Right lung (tissue), 5 donors: ENCODE data around the gene NRARP. TPM values are rescaled to one million over a fixed set of nuclear protein-coding genes. Genes with fewer than 3 reads are reported as not detected.

Source experiments
- DNase-seq, 2 donors: peaks; one replicate each; pipeline ENCODE4 v3.0.0-alpha.2; 2013
- polyA plus RNA-seq, 5 donors: library from polyadenylated mRNA; unstranded; fragments of 120-200 nt; gene quantifications; one replicate each; pipeline versions ENCODE4 v1.2.1 to v1.2.3, GENCODE V29; 2013; ENCODE audit warnings: inconsistent platforms in 1 of 5, low replicate concordance in 1 of 5; ENCODE audit not compliant: insufficient read length in 5 of 5, insufficient read depth in 1 of 5

NRARP gene
- polyA plus RNA-seq, 5 donors, result 7.5 to 14.7 (median 9.0) TPM

GRCh38 chr9:137278721-137279711 is 23.1 kb downstream of the NRARP start:
- DNase-seq, result no peak

- no peak for DNase-seq
These were observed 23.9 kb downstream of the NRARP start for GRCh38 chr9:137278061-137278701.

- peak in 1 of 2 donors; percentile 78 for DNase-seq
These were observed 24.6 kb downstream of the NRARP start, which contains the start of gene TOR4A for GRCh38 chr9:137277329-137278041. TOR4A (plus strand) TSS chr9:137277726; CDS start chr9:137278690, 964 bp downstream.

- peak; percentile 87 to 90 for DNase-seq
These were observed 25.4 kb downstream of the NRARP start for GRCh38 chr9:137276473-137277328.

GRCh38 chr9:137275588-137276472 is 26.2 kb downstream of the NRARP start:
- DNase-seq, result no peak

GRCh38 chr9:137275203-137275587 is 26.9 kb downstream of the NRARP start:
- DNase-seq, result no peak

GRCh38 chr9:137273611-137274320 is 28.3 kb downstream of the NRARP start:
- no peak for DNase-seq

- DNase-seq, result no peak
These were observed 29.0 kb downstream of the NRARP start for GRCh38 chr9:137273095-137273490.

GRCh38 chr9:137272241-137273094 is 29.6 kb downstream of the NRARP start:
- DNase-seq, result no peak

- DNase-seq, result no peak
These were observed 30.4 kb downstream of the NRARP start for GRCh38 chr9:137271696-137272076.

GRCh38 chr9:137270929-137271695 is 31.0 kb downstream of the NRARP start:
- no peak for DNase-seq

- no peak for DNase-seq
These were observed 32.8 kb downstream of the NRARP start for GRCh38 chr9:137269231-137269772.

- DNase-seq, result no peak
These were observed 33.4 kb downstream of the NRARP start for GRCh38 chr9:137268538-137269201.

- no peak for DNase-seq
These were observed 34.1 kb downstream of the NRARP start for GRCh38 chr9:137267933-137268355.

- DNase-seq, result no peak
These were observed 35.3 kb downstream of the NRARP start for GRCh38 chr9:137266585-137267453.

GRCh38 chr9:137266162-137266527 is 35.9 kb downstream of the NRARP start:
- DNase-seq, result no peak
